Stomach (tissue), 9 donors: Measurements from ENCODE around the gene CEP112. TPM values are rescaled to one million over a fixed set of nuclear protein-coding genes. Genes with fewer than 3 reads are reported as not detected.
"Not testable (repeated sequence)": the region's sequence is repeated elsewhere in the genome, so short reads cannot be mapped to it uniquely, and the experiment has no call there.

ENCODE experiments used
- DNase-seq, 2 donors: peaks; one replicate each; pipeline versions ENCODE4 v3.0.0 to v3.0.0-alpha.2; 2013 to 2019
- H3K27ac ChIP-seq, 5 donors: fragments of 200-600 bp in 4 of 5; sonication (generic) in 4 of 5; one replicate each; pipeline ENCODE4 v1.5.1; 2013 to 2019; ENCODE audit warnings: mild to moderate bottlenecking in 1 of 5, moderate library complexity in 1 of 5
- H3K27me3 ChIP-seq, 3 donors: fragments of 200-600 bp; sonication (generic); one replicate each; pipeline ENCODE4 v1.5.1; 2017 to 2019; ENCODE audit warnings: mixed run types in 1 of 3
- H3K36me3 ChIP-seq, 4 donors: fragments of 200-600 bp; sonication (generic); 1 replicate in 3 of 4; 2 replicates in 1 of 4; pipeline ENCODE4 v1.5.1; 2016 to 2019
- H3K4me1 ChIP-seq, 4 donors: fragments of 200-600 bp; sonication (generic); one replicate each; pipeline ENCODE4 v1.5.1; 2016 to 2019
- H3K4me3 ChIP-seq, 4 donors: fragments of 200-600 bp; sonication (generic) in 3 of 4; one replicate each; pipeline ENCODE4 v1.5.1; 2016 to 2019; ENCODE audit warnings: mild to moderate bottlenecking in 1 of 4
- H3K9me3 ChIP-seq, 4 donors: fragments of 200-600 bp; sonication (generic); one replicate each; pipeline ENCODE4 v1.5.1; 2016 to 2019
- CTCF ChIP-seq, 7 experiments: fragments of 450-650 bp in 4 of 7; fragments of 200-600 bp in 3 of 7; sonication (generic) in 3 of 7; IDR thresholded peaks; one replicate each; pipeline ENCODE4 v1.5.1; 2016 to 2019; ENCODE audit warnings: antibody characterized with exemption in 7 of 7, control low read depth in 2 of 7, mild to moderate bottlenecking in 1 of 7
- EP300 ChIP-seq: sonication (generic); formaldehyde crosslinking; IDR thresholded peaks from one replicate; pipeline ENCODE4 v1.6.1; 2017; ENCODE audit warnings: antibody characterized with exemption
- POLR2A ChIP-seq, 4 donors: fragments of 450-650 bp; IDR thresholded peaks; one replicate each; pipeline ENCODE4 v1.6.1; 2016; ENCODE audit warnings: antibody characterized with exemption in 4 of 4, control low read depth in 2 of 4, mild to moderate bottlenecking in 1 of 4, moderate library complexity in 1 of 4
- POLR2AphosphoS5 ChIP-seq, 3 donors: sonication (generic); formaldehyde crosslinking; IDR thresholded peaks; one replicate each; pipeline ENCODE4 v1.6.1; 2016; ENCODE audit warnings: antibody characterized with exemption in 3 of 3
- WGBS, 5 donors: extraction: QIAGEN DNeasy Blood & Tissue Kit in 3 of 5; methylation state at CpG; one replicate each; pipeline versions ENCODE4 v1.1.5 to v1.1.7; 2013 to 2018; 5-methylcytosine and 5-hydroxymethylcytosine counted together
- intact Hi-C: fragments of 100-400 bp; cut with DNase I; formaldehyde crosslinking; loops from one replicate; pipeline ENCODE4 v1.15.1; 2023; ENCODE audit warnings: low total_unique reads
- polyA plus RNA-seq, 3 donors: library from polyadenylated mRNA; stranded (reverse); fragments of 200-250 nt; gene quantifications; one replicate each; pipeline ENCODE4 v1.2.3, GENCODE V29; 2013
- total RNA-seq, 5 donors: library from RNA; depleted of rRNA; stranded (reverse); fragments of >200 nt; gene quantifications; one replicate each; pipeline versions ENCODE4 v1.1.0 to v1.2.3, GENCODE V29; 2014 to 2016
- donor health status: healthy with polysubstance abuse.
- donor health status: Bipolar disorder and iron deficiency.
- donor health status: healthy.

The CEP112 gene
- total and polyA plus RNA-seq, 8 donors = 3.5 to 108 (median 13.3) TPM

GRCh38 chr17:66087073-66087472 is 104.9 kb downstream of the CEP112 start:
- Histone ChIP-seq H3K27me3 (no peaks in the 10 kb centered on the region), H3K36me3 (peaks cover 0 to 15% (median 0%) of the 10 kb centered on the region in 4 donors), H3K27ac (no peak overlapping the region), H3K4me1 (no peaks in the 10 kb centered on the region), H3K4me3 (no peak overlapping the region), H3K9me3 (peaks cover 0 to 21% (median 16%) of the 10 kb centered on the region in 4 donors)
- intact Hi-C loops = no loop called here
- DNase-seq = no peak
- no peak for TF ChIP-seq POLR2AphosphoS5 (IDR thresholded peaks at IDR 0.05)
- TF ChIP-seq EP300 = no peak
- TF ChIP-seq CTCF (IDR thresholded peaks at IDR 0.05) = no peak
- no peak for TF ChIP-seq POLR2A (IDR thresholded peaks at IDR 0.05)

- Histone ChIP-seq H3K27ac (no peak overlapping the region), H3K4me1 (no peaks in the 10 kb centered on the region), H3K4me3 (no peak overlapping the region), H3K36me3 (peaks cover 0 to 15% (median 0%) of the 10 kb centered on the region in 4 donors), H3K9me3 (peaks cover 0 to 21% (median 16%) of the 10 kb centered on the region in 4 donors), H3K27me3 (no peaks in the 10 kb centered on the region)
- DNase-seq = no peak
- 79 to 90% (median 86%) methylated on average over 2 of the region's 2 CpGs for WGBS, 5 donors
- intact Hi-C loops = no loop called here
- TF ChIP-seq POLR2AphosphoS5 (IDR thresholded peaks at IDR 0.05) (no peak), EP300 (no peak), POLR2A (IDR thresholded peaks at IDR 0.05) (no peak), CTCF (IDR thresholded peaks at IDR 0.05) (no peak)
These were observed 106.7 kb downstream of the CEP112 start for GRCh38 chr17:66085221-66085620.

- DNase-seq, H3K4me3 ChIP-seq, H3K9me3 ChIP-seq, H3K27ac ChIP-seq, H3K36me3 ChIP-seq, intact Hi-C loops, H3K4me1 ChIP-seq, H3K27me3 ChIP-seq: not testable (repeated sequence)
- WGBS, 5 donors = 86 to 96% (median 92%) methylated on average over 3 of the region's 3 CpGs
These were observed 111.3 kb downstream of the CEP112 start for GRCh38 chr17:66080670-66081069.

- WGBS, 5 donors = 78 to 88% (median 81%) methylated on average over 5 of the region's 5 CpGs
- no peaks in the 10 kb centered on the region for H3K36me3 ChIP-seq
- intact Hi-C loops = no loop called here
These were observed 115.3 kb downstream of the CEP112 start for GRCh38 chr17:66076546-66077190.

More at GRCh38 chr17:66076546-66077190, 115.3 kb downstream of the CEP112 start:
- H3K27ac ChIP-seq = no peak overlapping the region
- no peaks in the 10 kb centered on the region for H3K27me3 ChIP-seq
- TF ChIP-seq POLR2AphosphoS5 (IDR thresholded peaks at IDR 0.05) = no peak
- TF ChIP-seq CTCF (IDR thresholded peaks at IDR 0.05) = no peak
- TF ChIP-seq EP300 = no peak
- no peak for TF ChIP-seq POLR2A (IDR thresholded peaks at IDR 0.05)
- H3K4me3 ChIP-seq = no peak overlapping the region
- H3K4me1 ChIP-seq = no peaks in the 10 kb centered on the region
- no peak for DNase-seq
- no peaks in the 10 kb centered on the region for H3K9me3 ChIP-seq
